Activated T-helper 1 cell treated with anti-CD3 and anti-CD28 coated beads, Interleukin-12 subunit alpha, Interleukin-12 subunit beta, Interleukin-2, Interleukin-4 antibody, amounts not matched to agents 30 ng/mL and 10 ng/mL and 1 ng/mL, durations not matched to agents 14 hours and 24 hours and 36 hours (primary cell): ENCODE data around the gene KRTAP12-1. TPM values are rescaled to one million over a fixed set of nuclear protein-coding genes. Genes with fewer than 3 reads are reported as not detected.
"Not testable (repeated sequence)": the region's sequence is repeated elsewhere in the genome, so short reads cannot be mapped to it uniquely, and the experiment has no call there.

Experiments
- DNase-seq: peaks from one replicate; pipeline ENCODE4 v3.0.0; 2021; ENCODE audit warnings: low spot score
- H3K27ac Mint-ChIP-seq: one replicate; pipeline ENCODE4 v1.8.0; 2021; ENCODE audit warnings: mild to moderate bottlenecking, mixed read lengths
- H3K27me3 Mint-ChIP-seq: one replicate; pipeline ENCODE4 v1.8.0; 2022; ENCODE audit warnings: mild to moderate bottlenecking, moderate library complexity, mixed read lengths; ENCODE audit not compliant: insufficient read depth
- H3K36me3 Mint-ChIP-seq: one replicate; pipeline ENCODE4 v1.8.0; 2021; ENCODE audit warnings: low read depth, mixed read lengths
- H3K4me1 Mint-ChIP-seq: one replicate; pipeline ENCODE4 v1.8.0; 2021; ENCODE audit warnings: low read depth, mixed read lengths
- H3K4me3 Mint-ChIP-seq: one replicate; pipeline ENCODE4 v1.8.0; 2021; ENCODE audit warnings: mild to moderate bottlenecking, moderate library complexity, mixed read lengths
- H3K9me3 Mint-ChIP-seq: one replicate; pipeline ENCODE4 v1.8.0; 2021; ENCODE audit warnings: mixed read lengths
- intact Hi-C: fragments of 100-400 bp; cut with micrococcal nuclease; formaldehyde crosslinking; loops from one replicate; pipeline ENCODE4 v1.15.1; 2024
- total RNA-seq: library from RNA; stranded (reverse); gene quantifications from 2 replicates; pipeline ENCODE4 v1.2.3, GENCODE V29; 2022

Gene KRTAP12-1
- total RNA-seq, 1 donor from 2014 or later, result not detected

GRCh38 chr21:44650973-44651675, 30.8 kb downstream of the KRTAP12-1 start:
- Mint-ChIP-seq H3K36me3 (peaks cover 10% of the 10 kb centered on the region), H3K27ac (no peak overlapping the region), H3K27me3 (no peaks in the 10 kb centered on the region), H3K4me1 (peaks cover 21% of the 10 kb centered on the region), H3K9me3 (peaks cover 21% of the 10 kb centered on the region), H3K4me3 (no peak overlapping the region)
- no peak for DNase-seq
- intact Hi-C loops, result no loop called here

- H3K9me3 Mint-ChIP-seq, result peaks cover 17% of the 10 kb centered on the region
- no peak for DNase-seq
- intact Hi-C loops, result no loop called here
- peaks cover 2% of the 10 kb centered on the region for H3K27me3 Mint-ChIP-seq
- peaks cover 9% of the 10 kb centered on the region for H3K36me3 Mint-ChIP-seq
- no peak overlapping the region for H3K27ac Mint-ChIP-seq
- H3K4me3 Mint-ChIP-seq, result no peak overlapping the region
- H3K4me1 Mint-ChIP-seq, result peaks cover 20% of the 10 kb centered on the region
Measured at GRCh38 chr21:44650265-44650972, 31.5 kb downstream of the KRTAP12-1 start.

- intact Hi-C loops, result no loop called here
- DNase-seq, result no peak
- H3K4me1 Mint-ChIP-seq, result peaks cover 12% of the 10 kb centered on the region
- no peak overlapping the region for H3K4me3 Mint-ChIP-seq
- H3K27me3 Mint-ChIP-seq, result peaks cover 2% of the 10 kb centered on the region
- H3K27ac Mint-ChIP-seq, result no peak overlapping the region
- peaks cover 17% of the 10 kb centered on the region for H3K9me3 Mint-ChIP-seq
- peaks cover 3% of the 10 kb centered on the region for H3K36me3 Mint-ChIP-seq
Measured at GRCh38 chr21:44649521-44650100, 32.4 kb downstream of the KRTAP12-1 start.

GRCh38 chr21:44648557-44649311, 33.2 kb downstream of the KRTAP12-1 start:
- Mint-ChIP-seq H3K9me3 (peaks cover 23% of the 10 kb centered on the region), H3K36me3 (peaks cover 2% of the 10 kb centered on the region), H3K27ac (no peak overlapping the region), H3K4me3 (no peak overlapping the region), H3K4me1 (peaks cover 7% of the 10 kb centered on the region), H3K27me3 (peaks cover 2% of the 10 kb centered on the region)
- intact Hi-C loops, result no loop called here
- no peak for DNase-seq

GRCh38 chr21:44647222-44647552, 34.8 kb downstream of the KRTAP12-1 start:
- Mint-ChIP-seq H3K36me3 (peaks cover 2% of the 10 kb centered on the region), H3K4me3 (no peak overlapping the region), H3K9me3 (peaks cover 27% of the 10 kb centered on the region), H3K27me3 (peaks cover 2% of the 10 kb centered on the region), H3K27ac (no peak overlapping the region), H3K4me1 (no peaks in the 10 kb centered on the region)
- DNase-seq, result no peak
- intact Hi-C loops, result no loop called here

GRCh38 chr21:44646366-44647221, 35.4 kb downstream of the KRTAP12-1 start, which contains the start of gene KRTAP10-11:
TSS of gene KRTAP10-11 (plus strand) at chr21:44646414. CDS start at chr21:44646459, 45 bp downstream.
- H3K27ac Mint-ChIP-seq, intact Hi-C loops, H3K36me3 Mint-ChIP-seq, H3K27me3 Mint-ChIP-seq, DNase-seq, H3K4me3 Mint-ChIP-seq, H3K4me1 Mint-ChIP-seq: not testable (repeated sequence)
- peaks cover 33% of the 10 kb centered on the region for H3K9me3 Mint-ChIP-seq

GRCh38 chr21:44644878-44645277, 37.1 kb downstream of the KRTAP12-1 start:
- H3K27ac Mint-ChIP-seq, result no peak overlapping the region
- H3K4me1 Mint-ChIP-seq, result no peaks in the 10 kb centered on the region
- intact Hi-C loops, result no loop called here
- H3K36me3 Mint-ChIP-seq, result peaks cover 3% of the 10 kb centered on the region
- peaks cover 2% of the 10 kb centered on the region for H3K27me3 Mint-ChIP-seq
- peaks cover 50% of the 10 kb centered on the region for H3K9me3 Mint-ChIP-seq
- DNase-seq, result no peak
- H3K4me3 Mint-ChIP-seq, result no peak overlapping the region

- DNase-seq, result no peak
- peaks cover 3% of the 10 kb centered on the region for H3K36me3 Mint-ChIP-seq
- no peak overlapping the region for H3K4me3 Mint-ChIP-seq
- peaks cover 2% of the 10 kb centered on the region for H3K27me3 Mint-ChIP-seq
- intact Hi-C loops, result no loop called here
- H3K4me1 Mint-ChIP-seq, result no peaks in the 10 kb centered on the region
- H3K9me3 Mint-ChIP-seq, result peaks cover 52% of the 10 kb centered on the region
- H3K27ac Mint-ChIP-seq, result no peak overlapping the region
Measured at GRCh38 chr21:44643741-44644310, 38.1 kb downstream of the KRTAP12-1 start.

- Mint-ChIP-seq H3K27ac (no peak overlapping the region), H3K4me3 (no peak overlapping the region), H3K4me1 (no peaks in the 10 kb centered on the region), H3K9me3 (peaks cover 52% of the 10 kb centered on the region), H3K27me3 (peaks cover 2% of the 10 kb centered on the region), H3K36me3 (peaks cover 3% of the 10 kb centered on the region)
- intact Hi-C loops, result no loop called here
- DNase-seq, result no peak
Measured at GRCh38 chr21:44640761-44641160, 41.2 kb downstream of the KRTAP12-1 start.

- peaks cover 7% of the 10 kb centered on the region for H3K27me3 Mint-ChIP-seq
- no peaks in the 10 kb centered on the region for H3K4me1 Mint-ChIP-seq
- no peak overlapping the region for H3K27ac Mint-ChIP-seq
- peaks cover 48% of the 10 kb centered on the region for H3K9me3 Mint-ChIP-seq
- no peak for DNase-seq
- H3K36me3 Mint-ChIP-seq, result peaks cover 3% of the 10 kb centered on the region
- no peak overlapping the region for H3K4me3 Mint-ChIP-seq
- intact Hi-C loops, result no loop called here
Measured at GRCh38 chr21:44639331-44639655, 42.7 kb downstream of the KRTAP12-1 start.

GRCh38 chr21:44638506-44639330, 43.2 kb downstream of the KRTAP12-1 start:
- H3K4me1 Mint-ChIP-seq, DNase-seq, H3K36me3 Mint-ChIP-seq, H3K4me3 Mint-ChIP-seq, H3K27ac Mint-ChIP-seq, intact Hi-C loops: not testable (repeated sequence)
- H3K27me3 Mint-ChIP-seq, result peaks cover 11% of the 10 kb centered on the region
- H3K9me3 Mint-ChIP-seq, result peaks cover 46% of the 10 kb centered on the region
